ENCODE measurements around the gene CARS1. TPM values are rescaled to one million over a fixed set of nuclear protein-coding genes. Genes with fewer than 3 reads are reported as not detected.

Gene CARS1
- total RNA-seq, 2 experiments from 2014 or later = 106 to 121 TPM

DNA sequence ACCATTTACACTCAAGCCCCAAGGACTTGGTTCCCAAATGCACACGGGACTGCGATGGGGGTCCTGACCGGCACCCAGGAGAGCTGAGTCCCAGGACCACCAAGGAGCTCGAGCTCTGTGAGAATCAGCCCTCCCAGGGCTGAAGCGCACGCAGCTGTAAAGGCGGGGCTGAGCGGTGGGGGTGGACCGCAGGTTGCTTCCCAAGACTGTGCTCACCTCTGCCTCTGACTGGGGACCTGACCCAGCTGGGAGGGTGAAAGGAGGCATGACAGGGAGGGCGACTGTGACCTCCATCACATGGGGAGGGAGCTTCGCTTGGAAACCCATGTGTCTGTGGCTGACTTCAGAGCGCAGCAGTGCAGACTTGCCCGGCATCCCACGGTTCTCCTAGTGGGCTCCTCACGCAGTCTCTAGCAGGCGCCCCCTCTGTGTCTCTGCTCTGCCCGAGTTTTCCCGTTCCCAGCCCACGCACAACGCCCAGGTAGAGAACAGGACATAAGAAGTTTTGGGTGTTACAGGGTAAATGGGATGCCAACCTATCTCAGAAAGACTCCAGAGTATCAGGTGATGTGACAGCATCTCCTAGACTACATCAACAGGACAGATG is 49.7 kb downstream of the CARS1 start:
- no peaks in the 10 kb centered on the region for H3K9me3 Mint-ChIP-seq
- H3K27ac Mint-ChIP-seq = no peak overlapping the region

DNA sequence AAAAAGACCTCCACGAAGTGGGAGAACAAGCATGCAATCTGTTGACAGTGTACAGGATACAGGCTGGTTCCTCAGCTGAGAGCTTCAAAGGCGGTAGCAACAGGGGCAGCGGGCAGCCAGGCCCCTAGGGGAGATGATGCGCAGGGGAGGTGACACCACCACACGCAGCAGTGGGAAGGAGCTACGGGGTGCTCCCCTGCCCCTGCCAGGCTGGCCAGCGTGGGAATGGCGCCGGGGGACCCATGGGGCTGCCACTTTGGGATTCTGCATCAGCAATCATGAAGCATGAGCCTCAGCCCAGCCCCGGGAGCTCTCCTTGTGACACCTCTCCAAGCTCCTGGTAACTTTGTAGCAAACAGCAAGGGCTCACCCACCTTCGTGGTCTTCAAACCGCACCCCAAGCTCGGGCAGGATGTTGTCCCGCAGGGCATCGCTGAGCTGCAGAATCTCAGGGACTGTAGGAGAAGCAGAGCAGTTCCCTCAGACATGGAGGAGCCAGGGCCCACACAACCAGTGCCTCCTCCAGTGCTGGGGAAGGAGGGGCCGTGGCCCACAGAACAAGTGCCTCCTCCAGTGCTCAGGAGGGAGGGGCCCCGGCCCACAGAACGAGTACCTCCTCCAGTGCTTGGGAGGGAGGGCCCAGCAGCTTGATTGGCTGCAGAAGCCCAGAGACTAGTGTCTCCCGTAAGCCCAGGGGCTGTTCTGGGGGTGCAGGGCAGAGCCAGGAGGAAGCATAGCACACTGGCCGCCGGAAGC is 50.5 kb downstream of the CARS1 start:
- Mint-ChIP-seq H3K4me1 (peaks cover 35% of the 10 kb centered on the region), H3K36me3 (ENCODE audit: low read depth) (peaks cover 77% of the 10 kb centered on the region), H3K27ac (no peak overlapping the region), H3K9me3 (no peaks in the 10 kb centered on the region), H3K27me3 (no peaks in the 10 kb centered on the region), H3K4me3 (no peak overlapping the region)
- no peak for DNase-seq
- ChIA-PET POLR2A (interaction anchor here (0.8 to 11.8 kb wide), 4 partner anchors 8 to 16 kb away, joined by 3 to 307 read pairs (median 4); partner anchors contain the start of gene NAP1L4), CTCF (interaction anchor here (1.1 kb wide), 1 partner anchor 18 kb away, joined by 3 read pairs; no protein-coding TSS in a partner anchor)

More for the DNA sequence above, 49.7 kb downstream of the CARS1 start:
- ChIA-PET CTCF (no interaction called here), POLR2A (interaction anchor here (0.9 to 11.8 kb wide), 5 partner anchors 9 to 26 kb away, joined by 3 to 307 read pairs (median 3); partner anchors contain the start of gene NAP1L4)
- H3K4me3 Mint-ChIP-seq = no peak overlapping the region
- no peaks in the 10 kb centered on the region for H3K27me3 Mint-ChIP-seq
- H3K36me3 Mint-ChIP-seq (ENCODE audit: low read depth) = peaks cover 73% of the 10 kb centered on the region
- H3K4me1 Mint-ChIP-seq = peaks cover 44% of the 10 kb centered on the region
- no peak for DNase-seq

GRCh38 chr11:3004481-3004880 is 52.7 kb downstream of the CARS1 start:
- Mint-ChIP-seq H3K4me1 (peaks cover 14% of the 10 kb centered on the region), H3K27me3 (no peaks in the 10 kb centered on the region), H3K27ac (no peak overlapping the region), H3K9me3 (no peaks in the 10 kb centered on the region), H3K4me3 (no peak overlapping the region), H3K36me3 (ENCODE audit: low read depth) (peaks cover 80% of the 10 kb centered on the region)
- ChIA-PET POLR2A (interaction anchor here (1.3 to 5.3 kb wide), 3 partner anchors 9 to 15 kb away, joined by 3 to 25 read pairs (median 7); no protein-coding TSS in a partner anchor), CTCF (no interaction called here)
- no peak for DNase-seq

DNA sequence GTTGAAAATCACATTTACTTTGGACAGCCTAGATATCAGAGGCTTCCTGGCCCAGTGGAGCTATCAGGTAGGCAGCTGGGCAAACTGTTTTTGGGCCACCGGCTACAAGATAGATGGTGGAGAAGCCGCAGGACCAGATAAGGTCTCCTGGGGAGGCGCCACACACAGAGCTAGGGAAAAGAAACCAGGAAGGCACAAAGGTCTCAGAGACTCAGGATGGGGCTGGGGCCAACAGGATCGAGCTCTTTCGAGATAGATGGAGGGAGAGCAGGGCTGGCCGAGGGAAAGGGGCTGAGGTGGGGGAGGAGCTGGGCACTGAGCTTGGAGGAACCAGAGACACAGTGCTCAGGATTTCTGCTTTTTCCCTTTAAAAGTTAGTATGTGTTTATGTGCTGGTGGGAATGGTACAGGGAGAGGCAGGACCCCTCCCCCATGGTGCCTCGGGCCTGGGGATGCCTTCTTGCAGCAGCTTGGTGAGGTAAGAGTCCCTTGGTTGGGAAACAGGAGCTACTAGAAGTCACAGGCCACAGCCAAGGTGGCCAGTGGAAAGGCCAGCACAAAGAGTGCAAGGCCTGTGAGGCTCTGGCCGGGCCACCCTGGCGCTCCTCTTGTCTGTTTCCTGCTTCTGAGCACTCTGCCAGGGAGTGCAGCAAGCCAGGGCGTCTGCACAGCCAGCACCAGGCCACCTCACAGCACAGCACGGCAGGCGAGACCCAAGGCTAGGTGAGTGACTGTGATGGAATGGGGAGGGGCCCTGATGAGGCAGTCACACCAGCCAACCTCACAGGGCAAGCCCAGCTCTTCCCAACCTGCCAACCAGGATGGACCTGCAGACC is 53.6 kb downstream of the CARS1 start:
- no peaks in the 10 kb centered on the region for H3K27me3 Mint-ChIP-seq
- no peak overlapping the region for H3K27ac Mint-ChIP-seq
- no peak for DNase-seq
- ChIA-PET POLR2A (interaction anchor here (0.7 to 5.3 kb wide), 5 partner anchors 10 to 58 kb away, joined by 3 to 25 read pairs (median 7); partner anchors contain the start of gene NAP1L4), CTCF (interaction anchor here (1.0 to 1.3 kb wide), 3 partner anchors 8 to 11 kb away, joined by 3 to 4 read pairs (median 3); no protein-coding TSS in a partner anchor)
- H3K4me1 Mint-ChIP-seq = peaks cover 6% of the 10 kb centered on the region
- no peaks in the 10 kb centered on the region for H3K9me3 Mint-ChIP-seq
- H3K4me3 Mint-ChIP-seq = no peak overlapping the region
- H3K36me3 Mint-ChIP-seq (ENCODE audit: low read depth) = peaks cover 73% of the 10 kb centered on the region

DNA sequence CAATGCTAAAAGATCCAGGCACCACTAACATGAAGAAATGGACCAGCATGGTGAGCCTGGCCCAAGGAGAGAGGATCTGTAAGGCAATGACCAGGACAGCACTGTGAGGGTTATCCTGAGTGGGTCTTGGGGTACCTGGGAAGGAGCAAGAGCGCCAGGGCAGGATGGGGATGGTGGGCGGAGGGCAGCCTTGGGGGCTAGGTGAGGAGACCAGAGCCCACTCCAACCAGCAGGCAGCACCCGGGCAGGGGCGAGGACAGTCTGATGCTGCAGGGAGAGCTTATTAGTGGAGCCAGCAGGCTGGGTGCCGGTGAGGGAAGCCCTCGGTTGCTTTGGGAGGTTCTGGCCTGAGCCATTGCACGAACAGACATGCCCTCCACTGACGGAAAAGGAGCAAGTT is 54.4 kb downstream of the CARS1 start:
- ChIA-PET CTCF (interaction anchor here (1.0 to 1.3 kb wide), 2 partner anchors 10 to 12 kb away, joined by 3 to 4 read pairs; no protein-coding TSS in a partner anchor), POLR2A (interaction anchor here (0.7 to 5.3 kb wide), 4 partner anchors 11 to 58 kb away, joined by 3 to 25 read pairs (median 15); partner anchors contain the start of gene NAP1L4)
- H3K27ac Mint-ChIP-seq = no peak overlapping the region
- no peaks in the 10 kb centered on the region for H3K9me3 Mint-ChIP-seq
- H3K27me3 Mint-ChIP-seq = no peaks in the 10 kb centered on the region
- peaks cover 68% of the 10 kb centered on the region for H3K36me3 Mint-ChIP-seq (ENCODE audit: low read depth)
- DNase-seq = no peak
- H3K4me1 Mint-ChIP-seq = peaks cover 4% of the 10 kb centered on the region
- H3K4me3 Mint-ChIP-seq = no peak overlapping the region

- H3K9me3 Mint-ChIP-seq = no peaks in the 10 kb centered on the region
- ChIA-PET POLR2A (interaction anchor here (2.6 to 5.3 kb wide), 3 partner anchors 10 to 13 kb away, joined by 7 to 25 read pairs (median 23); partner anchors contain the start of gene NAP1L4), CTCF (interaction anchor here (1.0 to 1.3 kb wide), 2 partner anchors 11 to 12 kb away, joined by 3 to 4 read pairs; no protein-coding TSS in a partner anchor)
- H3K27me3 Mint-ChIP-seq = no peaks in the 10 kb centered on the region
- DNase-seq = no peak
- no peak overlapping the region for H3K27ac Mint-ChIP-seq
- H3K36me3 Mint-ChIP-seq (ENCODE audit: low read depth) = peaks cover 64% of the 10 kb centered on the region
- H3K4me1 Mint-ChIP-seq = peaks cover 3% of the 10 kb centered on the region
- H3K4me3 Mint-ChIP-seq = no peak overlapping the region
Measured at GRCh38 chr11:3002351-3002861, 54.8 kb downstream of the CARS1 start.

DNA sequence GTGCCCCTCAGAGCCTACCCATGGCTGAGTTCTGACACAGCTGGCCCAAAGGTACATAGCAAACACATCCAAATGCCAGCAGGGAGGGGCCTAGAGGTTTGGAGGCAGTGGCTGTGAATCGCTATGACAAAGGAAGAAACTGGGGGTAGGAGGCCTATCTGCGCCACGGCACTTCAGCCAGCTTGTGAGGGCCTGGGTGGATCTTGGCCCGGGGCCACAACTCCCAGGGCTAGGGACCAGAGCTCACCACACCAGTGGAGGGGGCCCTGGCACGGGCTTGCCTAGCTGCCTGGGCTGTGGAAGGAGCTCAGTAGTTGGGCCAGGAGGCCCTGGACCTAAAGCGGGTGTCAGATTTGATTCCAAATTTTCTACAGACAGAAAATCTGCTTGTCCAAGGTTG is 55.7 kb downstream of the CARS1 start:
- H3K4me1 Mint-ChIP-seq = peaks cover 3% of the 10 kb centered on the region
- ChIA-PET CTCF (no interaction called here), POLR2A (interaction anchor here (1.3 to 5.3 kb wide), 3 partner anchors 9 to 13 kb away, joined by 9 to 25 read pairs (median 23); partner anchors contain the start of gene NAP1L4)
- H3K27ac Mint-ChIP-seq = no peak overlapping the region
- no peak overlapping the region for H3K4me3 Mint-ChIP-seq
- no peaks in the 10 kb centered on the region for H3K9me3 Mint-ChIP-seq
- H3K27me3 Mint-ChIP-seq = no peaks in the 10 kb centered on the region
- H3K36me3 Mint-ChIP-seq (ENCODE audit: low read depth) = peaks cover 60% of the 10 kb centered on the region
- no peak for DNase-seq

DNA sequence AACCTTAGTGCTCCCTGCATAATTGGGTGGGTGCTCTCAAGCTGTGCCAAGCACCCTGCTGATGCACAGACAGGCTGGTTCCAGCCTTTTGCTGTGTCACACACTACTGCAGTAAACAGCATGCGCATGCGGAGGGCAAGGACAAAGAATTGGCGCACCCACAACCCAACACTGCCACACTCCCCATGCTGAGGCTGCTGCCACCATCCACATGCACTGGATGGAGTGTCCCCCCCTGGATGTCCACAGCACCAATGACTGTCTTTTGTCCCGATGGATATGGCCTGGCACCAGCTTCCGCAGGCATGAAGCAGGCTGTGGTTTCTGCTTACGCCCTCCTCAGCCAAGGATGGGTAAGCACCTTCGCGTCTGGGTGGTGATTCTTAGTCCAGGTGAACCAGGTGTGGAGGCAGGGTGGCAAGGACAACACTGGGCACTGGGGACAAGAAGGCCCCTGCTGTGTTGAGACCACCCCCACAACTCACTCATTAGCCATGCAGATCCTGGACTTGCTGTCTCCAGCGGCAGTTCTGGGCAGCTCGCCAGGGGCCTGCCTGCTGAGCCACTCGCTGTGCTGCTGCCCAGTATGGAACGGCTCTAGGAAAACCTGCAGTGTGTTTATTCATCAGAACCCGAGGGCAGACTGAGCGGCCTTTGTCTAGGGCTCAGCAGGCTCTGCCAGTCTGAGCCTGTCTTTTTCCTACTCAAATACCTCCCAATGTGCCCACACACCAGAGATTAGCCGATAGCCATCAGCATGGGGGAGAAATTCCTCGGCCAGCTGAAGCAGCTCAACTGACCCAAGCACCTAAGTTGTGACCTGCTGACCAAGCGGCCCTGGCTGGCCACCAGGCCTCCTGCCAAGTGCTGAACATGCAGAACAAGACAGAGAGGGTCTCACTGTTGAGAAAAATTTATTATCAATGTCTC is 56.9 kb downstream of the CARS1 start:
- no peak overlapping the region for H3K27ac Mint-ChIP-seq
- peaks cover 52% of the 10 kb centered on the region for H3K36me3 Mint-ChIP-seq (ENCODE audit: low read depth)

GRCh38 chr11:2999464-2999998 is 57.7 kb downstream of the CARS1 start:
- no peak for DNase-seq
- Mint-ChIP-seq H3K9me3 (no peaks in the 10 kb centered on the region), H3K36me3 (ENCODE audit: low read depth) (peaks cover 50% of the 10 kb centered on the region), H3K27ac (no peak overlapping the region), H3K27me3 (no peaks in the 10 kb centered on the region), H3K4me1 (peaks cover under 1% of the 10 kb centered on the region), H3K4me3 (no peak overlapping the region)
- CTCF ChIA-PET = interaction anchor here (0.7 kb wide), 1 partner anchor 10 kb away, joined by 3 read pairs; no protein-coding TSS in a partner anchor
- POLR2A ChIA-PET = interaction anchor here (5.3 kb wide), 1 partner anchor 10 kb away, joined by 25 read pairs; no protein-coding TSS in a partner anchor

More for the DNA sequence above, 56.9 kb downstream of the CARS1 start:
- POLR2A ChIA-PET = interaction anchor here (3.7 to 5.3 kb wide), 2 partner anchors 8 to 11 kb away, joined by 23 to 25 read pairs; partner anchors contain the start of gene NAP1L4
- no peak for DNase-seq
- H3K27me3 Mint-ChIP-seq = no peaks in the 10 kb centered on the region
- H3K4me3 Mint-ChIP-seq = no peak overlapping the region
- H3K9me3 Mint-ChIP-seq = no peaks in the 10 kb centered on the region
- H3K4me1 Mint-ChIP-seq = no peaks in the 10 kb centered on the region
- CTCF ChIA-PET = no interaction called here

DNA sequence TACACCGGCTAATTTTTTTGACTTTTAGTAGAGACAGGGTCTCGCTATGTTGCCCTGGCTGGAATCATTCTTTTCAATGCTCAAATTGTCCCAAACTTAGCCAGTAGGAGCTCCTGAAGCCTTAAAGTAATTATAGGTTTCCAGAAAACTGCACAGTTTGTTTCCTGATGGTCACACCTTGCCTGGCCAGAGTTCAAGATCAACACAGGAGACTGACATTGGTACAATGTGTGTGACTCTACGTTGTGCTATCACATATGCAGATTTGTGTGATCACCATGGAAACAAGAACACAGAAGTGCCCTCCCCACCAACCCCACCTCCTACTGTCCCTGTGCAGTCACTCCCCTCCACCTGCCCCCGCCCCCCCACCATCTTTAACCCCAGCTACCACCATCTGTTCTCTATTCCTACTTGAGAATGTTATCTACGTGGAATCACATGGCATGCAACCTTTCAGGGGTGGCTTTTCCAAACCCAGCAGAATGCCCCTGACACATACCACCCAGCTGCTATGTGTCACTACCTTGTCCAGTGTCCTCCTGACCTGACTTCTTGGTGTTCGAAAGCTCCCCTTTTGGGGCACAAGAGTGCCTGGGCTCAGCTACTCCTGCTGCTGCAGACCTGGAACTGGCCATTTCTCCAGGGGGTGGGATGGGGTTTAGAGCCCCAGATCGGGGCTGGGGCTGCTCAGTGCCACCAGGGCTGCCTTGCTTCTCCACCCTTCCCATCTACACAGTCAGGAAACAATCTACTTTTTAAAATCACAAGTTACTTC is 59.0 kb downstream of the CARS1 start:
- H3K4me1 Mint-ChIP-seq = peaks cover 4% of the 10 kb centered on the region
- H3K4me3 Mint-ChIP-seq = no peak overlapping the region
- no peak for DNase-seq
- H3K36me3 Mint-ChIP-seq (ENCODE audit: low read depth) = peaks cover 37% of the 10 kb centered on the region
- no peaks in the 10 kb centered on the region for H3K27me3 Mint-ChIP-seq
- CTCF ChIA-PET = interaction anchor here (1.0 to 1.5 kb wide), 3 partner anchors 15 to 23 kb away, joined by 4 to 11 read pairs (median 4); no protein-coding TSS in a partner anchor
- H3K9me3 Mint-ChIP-seq = no peaks in the 10 kb centered on the region
- POLR2A ChIA-PET = interaction anchor here (1.0 to 1.7 kb wide), 7 partner anchors 8 to 30 kb away, joined by 3 to 6 read pairs (median 4); no protein-coding TSS in a partner anchor
- H3K27ac Mint-ChIP-seq = no peak overlapping the region

All from activated CD4-positive, alpha-beta memory T cell treated with anti-CD3 and anti-CD28 coated beads, Interleukin-2, amount 10 ng/mL, durations not matched to agents 7 days and 5 days (primary cell).